SK-N-SH (cell line): ENCODE data around the gene DYNC2LI1. TPM values are rescaled to one million over a fixed set of nuclear protein-coding genes. Genes with fewer than 3 reads are reported as not detected.

ENCODE experiments used
- CTCF ChIA-PET: fragments of 300-600, 350-600 bp; formaldehyde crosslinking; extraction: SDS; loops from one replicate; lab custom pipeline; 2021; lab: Yijun Ruan, JAX
- POLR2A ChIA-PET: fragments of 350-600 bp; sonication (Branson Sonifier 250); formaldehyde crosslinking; extraction: SDS; loops from one replicate; lab custom pipeline; 2020; ENCODE audit warnings: antibody characterized with exemption, inconsistent platforms; lab: Yijun Ruan, JAX
- DNase-seq: peaks from one replicate; pipeline ENCODE4 v3.0.0; 2012
- H2AFZ ChIP-seq: fragments of 200-600 bp; sonication (generic); 2 replicates; pipeline ENCODE4 v1.8.1; 2016; ENCODE audit warnings: antibody characterized with exemption, mild to moderate bottlenecking, low read depth
- H3F3A ChIP-seq: fragments of 200-600 bp; sonication (generic); replicated peaks from 2 replicates; pipeline ENCODE3; 2016; ENCODE audit warnings: antibody characterized with exemption, mild to moderate bottlenecking; ENCODE audit not compliant: insufficient read depth
- H3K27ac ChIP-seq, 2 experiments: fragments of 200-500 bp in 1 of 2; fragments of 200-600 bp in 1 of 2; sonication (Bioruptor generic) in 1 of 2; sonication (generic), shearing (Covaris generic) in 1 of 2; 2 replicates each; pipeline versions ENCODE4 v1.5.1 to v1.6.1; 2014 to 2016; ENCODE audit warnings: low read depth in 2 of 2, inconsistent platforms in 1 of 2, low read length in 1 of 2, mild to moderate bottlenecking in 1 of 2, mixed read lengths in 1 of 2
- H3K27me3 ChIP-seq: fragments of 200-600 bp; sonication (generic), shearing (Covaris generic); 2 replicates; pipeline ENCODE4 v1.6.1; 2016; ENCODE audit warnings: mixed run types; ENCODE audit not compliant: insufficient read depth
- H3K36me3 ChIP-seq, 2 experiments: fragments of 200-500 bp in 1 of 2; fragments of 200-600 bp in 1 of 2; sonication (Bioruptor generic) in 1 of 2; sonication (generic) in 1 of 2; replicated peaks in 1 of 2; 2 replicates each; pipeline versions ENCODE3 to v1.5.1; 2014 to 2016; ENCODE audit warnings: low read length in 1 of 2, mild to moderate bottlenecking in 1 of 2; ENCODE audit not compliant: insufficient read depth in 2 of 2, control insufficient read depth in 1 of 2
- H3K4me1 ChIP-seq, 2 experiments: fragments of 200-500 bp in 1 of 2; fragments of 200-600 bp in 1 of 2; sonication (Bioruptor generic) in 1 of 2; sonication (generic), shearing (Covaris generic) in 1 of 2; 2 replicates each; pipeline versions ENCODE4 v1.5.1 to v1.6.1; 2014 to 2016; ENCODE audit warnings: low read depth in 1 of 2, low read length in 1 of 2, mixed run types in 1 of 2; ENCODE audit not compliant: insufficient read depth in 2 of 2, control insufficient read depth in 1 of 2
- H3K4me2 ChIP-seq: fragments of 200-600 bp; sonication (generic), shearing (Covaris generic); 2 replicates; pipeline ENCODE4 v1.6.1; 2017; ENCODE audit warnings: mixed run types
- H3K4me3 ChIP-seq, 2 experiments: fragments of 200-500 bp in 1 of 2; fragments of 200-600 bp in 1 of 2; sonication (Bioruptor generic) in 1 of 2; sonication (generic), shearing (Covaris generic) in 1 of 2; 2 replicates each; pipeline versions ENCODE4 v1.5.1 to v1.8.1; 2014 to 2016; ENCODE audit warnings: low read depth in 2 of 2, inconsistent platforms in 1 of 2, low read length in 1 of 2, mild to moderate bottlenecking in 1 of 2, mixed read lengths in 1 of 2, moderate library complexity in 1 of 2
- H3K79me2 ChIP-seq: fragments of 200-600 bp; sonication (generic); 2 replicates; pipeline ENCODE4 v1.8.1; 2017; ENCODE audit warnings: mild to moderate bottlenecking; ENCODE audit not compliant: insufficient read depth
- H3K9ac ChIP-seq: fragments of 200-600 bp; sonication (generic); 2 replicates; pipeline ENCODE4 v1.6.1; 2017; ENCODE audit warnings: mixed run types
- H3K9me2 ChIP-seq: fragments of 200-600 bp; sonication (generic); 2 replicates; pipeline ENCODE4 v1.6.1; 2017; ENCODE audit warnings: mixed run types
- H3K9me3 ChIP-seq: fragments of 200-600 bp; sonication (generic); 2 replicates; pipeline ENCODE4 v1.6.1; 2017; ENCODE audit warnings: mixed run types, mild to moderate bottlenecking, moderate library complexity
- H4K20me1 ChIP-seq: fragments of 200-600 bp; sonication (generic); 2 replicates; pipeline ENCODE4 v1.6.1; 2017; ENCODE audit warnings: mild to moderate bottlenecking, mixed run types; ENCODE audit not compliant: insufficient read depth
- EP300 ChIP-seq, 2 experiments: IDR thresholded peaks; 2 replicates each; pipeline versions ENCODE4 v1.4.0 to v1.6.1; 2012; ENCODE audit warnings: borderline replicate concordance in 1 of 2, low read depth in 1 of 2, low read length in 1 of 2
- FOSL2 ChIP-seq: IDR thresholded peaks from 2 replicates; pipeline ENCODE4 v1.4.0; 2012; ENCODE audit warnings: low read depth, mild to moderate bottlenecking, moderate library complexity, borderline replicate concordance
- FOXM1 ChIP-seq: IDR thresholded peaks from 2 replicates; pipeline ENCODE4 v1.4.0; 2012; ENCODE audit warnings: low read depth, mild to moderate bottlenecking
- JUND ChIP-seq: IDR thresholded peaks from 2 replicates; pipeline ENCODE4 v1.4.0; 2012
- MAX ChIP-seq: IDR thresholded peaks from 2 replicates; pipeline ENCODE4 v1.4.0; 2012; ENCODE audit warnings: low read depth
- MEF2A ChIP-seq: IDR thresholded peaks from 2 replicates; pipeline ENCODE4 v1.4.0; 2012; ENCODE audit warnings: low read depth, borderline replicate concordance
- MXI1 ChIP-seq: IDR thresholded peaks from 2 replicates; pipeline ENCODE4 v1.6.1; 2012; ENCODE audit warnings: mild to moderate bottlenecking, low read depth, low read length, improper control_type of control experiment
- NRF1 ChIP-seq: IDR thresholded peaks from 2 replicates; pipeline ENCODE4 v1.6.1; 2012; ENCODE audit warnings: low read depth, mild to moderate bottlenecking, low read length
- PBX3 ChIP-seq: IDR thresholded peaks from 2 replicates; pipeline ENCODE4; 2012
- RAD21 ChIP-seq: IDR thresholded peaks from 2 replicates; pipeline ENCODE4 v1.6.1; 2012; ENCODE audit warnings: mild to moderate bottlenecking, low read length
- TAF1 ChIP-seq: IDR thresholded peaks from 2 replicates; pipeline ENCODE4 v1.6.1; 2012; ENCODE audit warnings: low read depth, mild to moderate bottlenecking, low read length, moderate library complexity, borderline replicate concordance
- WGBS: methylation state at CpG from one replicate; pipeline ENCODE4 v1.1.6; 2017; ENCODE audit warnings: low lambda C conversion rate; 5-methylcytosine and 5-hydroxymethylcytosine counted together
- polyA plus RNA-seq, 3 experiments: library from polyadenylated mRNA; depleted of rRNA; stranded (reverse); fragments of >200 nt; gene quantifications; 2 replicates each; pipeline ENCODE4 v1.2.3, GENCODE V29; 2012
- TF ChIP-seq, protein P1 (sequence below): IDR thresholded peaks from 2 replicates; pipeline ENCODE4 v1.4.0; 2012; ENCODE audit warnings: low read depth, borderline replicate concordance

Gene DYNC2LI1
- polyA plus RNA-seq, 1 of the 3 experiments (the other 2 are of a cell fraction), result 20.4 TPM

GRCh38 chr2:43838560-43839267 is 64.9 kb downstream of the DYNC2LI1 start, which contains the start of the genes ABCG5 and ABCG8:
TSS of gene ABCG5 (minus strand) at chr2:43838839. CDS start at chr2:43838679, 160 bp downstream.
TSS of gene ABCG8 (plus strand) at chr2:43838971. CDS start at chr2:43839054, 83 bp downstream.
- Histone ChIP-seq H2AFZ (no peak within 1 kb of the TSS), H3K9ac (no peak within 1 kb of the TSS), H3K27me3 (peaks cover 48% of the 10 kb centered on the region), H4K20me1 (no peaks in the 10 kb centered on the region), H3K9me3 (no peaks in the 10 kb centered on the region), H3K4me3 (no peak within 1 kb of the TSS), H3F3A (no peaks in the 10 kb centered on the region), H3K4me2 (no peak within 1 kb of the TSS), H3K4me1 (peaks cover 0 to 3% of the 10 kb centered on the region in 2 experiments; a peak in 1 of 4 replicates), H3K79me2 (no peaks in the 10 kb centered on the region), H3K27ac (no peak within 1 kb of the TSS), H3K36me3 (no peaks in the 10 kb centered on the region), H3K9me2 (no peaks in the 10 kb centered on the region)
- 82% methylated on average over 17 of the region's 20 CpGs for WGBS
- no peak for DNase-seq
- CTCF ChIA-PET, result interaction anchor here (2.2 kb wide), 1 partner anchor 39 kb away, joined by 5 read pairs; no protein-coding TSS in a partner anchor
- TF ChIP-seq, protein P1, sequence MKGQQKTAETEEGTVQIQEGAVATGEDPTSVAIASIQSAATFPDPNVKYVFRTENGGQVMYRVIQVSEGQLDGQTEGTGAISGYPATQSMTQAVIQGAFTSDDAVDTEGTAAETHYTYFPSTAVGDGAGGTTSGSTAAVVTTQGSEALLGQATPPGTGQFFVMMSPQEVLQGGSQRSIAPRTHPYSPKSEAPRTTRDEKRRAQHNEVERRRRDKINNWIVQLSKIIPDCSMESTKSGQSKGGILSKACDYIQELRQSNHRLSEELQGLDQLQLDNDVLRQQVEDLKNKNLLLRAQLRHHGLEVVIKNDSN, result no peak
- TF ChIP-seq FOXM1, result no peak
- no peak for TF ChIP-seq MAX
- no peak for TF ChIP-seq RAD21
- TF ChIP-seq EP300 (IDR thresholded peaks at IDR 0.05; ENCODE audit: borderline replicate concordance in 1 of 2, low read depth in 1 of 2, low read length in 1 of 2), result no peak
- TF ChIP-seq MEF2A, result no peak
- TF ChIP-seq FOSL2, result no peak
- POLR2A ChIA-PET, result no interaction called here

DNA sequence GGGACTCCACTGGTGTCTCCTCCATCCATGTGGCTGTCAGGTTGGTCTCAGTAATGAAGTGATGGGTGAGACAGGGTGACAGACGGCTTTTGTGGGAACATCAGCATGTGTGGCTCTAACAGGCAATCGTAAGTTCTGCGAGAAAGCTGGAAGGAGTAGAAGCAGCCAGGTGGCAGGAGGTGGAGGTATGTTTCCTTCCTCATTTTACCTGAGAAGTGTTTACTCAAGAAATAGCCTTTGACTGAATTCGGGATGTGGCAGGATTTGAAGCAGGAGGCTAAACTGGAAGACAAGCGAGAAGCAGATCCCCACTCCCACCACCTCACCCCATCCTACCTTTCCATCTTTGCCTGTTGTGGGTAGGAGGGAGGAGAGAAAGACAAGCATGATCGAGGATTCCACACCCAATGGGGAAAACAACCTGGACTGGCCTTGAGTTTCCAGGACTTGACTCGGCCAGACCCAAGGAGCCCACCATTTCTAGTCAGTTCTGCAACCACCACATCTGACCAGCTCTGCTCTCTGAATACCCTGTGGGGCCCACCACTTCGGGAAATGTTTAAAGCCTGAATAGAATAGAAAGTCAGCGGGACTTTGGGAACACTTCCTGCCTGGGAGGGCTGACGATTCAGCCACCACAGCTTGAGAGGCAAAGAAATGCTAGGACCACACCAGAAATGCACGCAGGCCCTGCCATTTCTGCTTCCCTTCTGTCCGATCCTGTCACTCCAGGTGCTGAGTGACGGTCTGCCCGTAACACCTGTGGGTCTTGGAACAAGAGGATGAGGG is 66.1 kb downstream of the DYNC2LI1 start:
- Histone ChIP-seq H4K20me1 (no peaks in the 10 kb centered on the region), H2AFZ (no peak overlapping the region), H3K27me3 (peaks cover 48% of the 10 kb centered on the region), H3F3A (no peaks in the 10 kb centered on the region), H3K27ac (no peak overlapping the region), H3K9ac (no peak overlapping the region), H3K79me2 (no peaks in the 10 kb centered on the region), H3K9me2 (no peaks in the 10 kb centered on the region), H3K36me3 (no peaks in the 10 kb centered on the region), H3K4me1 (peaks cover 0 to 3% of the 10 kb centered on the region in 2 experiments; a peak in 1 of 4 replicates), H3K4me3 (no peak overlapping the region), H3K9me3 (no peaks in the 10 kb centered on the region), H3K4me2 (no peak overlapping the region)
- TF ChIP-seq PBX3 (no peak), JUND (no peak), TAF1 (no peak), NRF1 (no peak), MXI1 (no peak)
- POLR2A ChIA-PET, result no interaction called here
- no peak for DNase-seq
- 72% methylated on average over 14 of the region's 14 CpGs for WGBS
- CTCF ChIA-PET, result interaction anchor here (1.3 kb wide), 1 partner anchor 38 kb away, joined by 3 read pairs; no protein-coding TSS in a partner anchor
